ENCODE data around the gene TBC1D16. TPM values are rescaled to one million over a fixed set of nuclear protein-coding genes. Genes with fewer than 3 reads are reported as not detected.
"Not testable (repeated sequence)": the region's sequence is repeated elsewhere in the genome, so short reads cannot be mapped to it uniquely, and the experiment has no call there.

TBC1D16 gene
- total and polyA plus RNA-seq, 2 experiments from 2014 or later: 24.5 to 38.1 TPM

DNA sequence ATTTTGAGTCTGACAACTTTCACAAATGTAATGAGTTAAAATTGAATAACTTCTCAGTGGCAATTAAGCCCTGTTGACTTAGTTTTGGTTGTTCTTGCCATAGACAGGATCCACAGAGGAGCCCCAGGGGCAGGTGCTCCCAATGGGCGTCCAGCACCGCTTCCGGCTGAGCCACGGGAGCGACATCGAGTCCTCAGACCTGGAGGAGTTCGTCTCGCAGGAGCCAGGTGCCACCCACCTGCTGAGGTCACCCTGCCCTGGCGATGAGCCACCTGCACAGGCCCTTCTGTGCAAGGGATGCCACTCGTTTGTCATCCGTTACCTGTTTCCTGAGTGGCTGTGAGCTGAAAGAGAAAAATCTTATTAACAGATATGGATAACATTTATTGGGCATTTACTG, 11.5 kb upstream of the TBC1D16 start:
- no peaks in the 10 kb centered on the region for H3K79me2 ChIP-seq
- H3K27me3 ChIP-seq: no peaks in the 10 kb centered on the region
- no peak for TF ChIP-seq EZH2phosphoT487 (IDR thresholded peaks at IDR 0.05; ENCODE audit: low read depth, severe bottlenecking, unreplicated experiment)
- TF ChIP-seq EZH2 (IDR thresholded peaks at IDR 0.05; ENCODE audit: borderline replicate concordance): no peak
- no peak for TF ChIP-seq CTCF (IDR thresholded peaks at IDR 0.05; ENCODE audit: poor library complexity)
- DNase-seq (ENCODE audit: low spot score): no peak
- 96% methylated on average over 11 of the region's 11 CpGs for WGBS (ENCODE audit: low lambda C conversion rate, missing lambda C conversion rate)
- H3K4me2 ChIP-seq: no peak overlapping the region
- H3K36me3 ChIP-seq (replicated peaks; ENCODE audit: insufficient read depth, low read depth): no peaks in the 10 kb centered on the region
- H4K20me1 ChIP-seq (ENCODE audit: insufficient read depth, poor library complexity, severe bottlenecking): no peaks in the 10 kb centered on the region
- H3K4me1 ChIP-seq (ENCODE audit: insufficient read depth): no peaks in the 10 kb centered on the region
- H3K4me3 ChIP-seq: no peak overlapping the region
- no peaks in the 10 kb centered on the region for H3K9me3 ChIP-seq (ENCODE audit: low read depth)
- H2AFZ ChIP-seq: no peak overlapping the region
- no peak overlapping the region for H3K27ac ChIP-seq
- H3K9me2 ChIP-seq (replicated peaks; ENCODE audit: insufficient read depth): no peaks in the 10 kb centered on the region

GRCh38 chr17:80046709-80047108, 11.0 kb upstream of the TBC1D16 start:
- not testable (repeated sequence) for H3K79me2 ChIP-seq; H3K36me3 ChIP-seq (replicated peaks; ENCODE audit: insufficient read depth, low read depth); H3K27ac ChIP-seq; H3K9me3 ChIP-seq (ENCODE audit: low read depth); H2AFZ ChIP-seq; H3K9me2 ChIP-seq (replicated peaks; ENCODE audit: insufficient read depth); H3K4me3 ChIP-seq; H3K27me3 ChIP-seq; DNase-seq (ENCODE audit: low spot score); H4K20me1 ChIP-seq (ENCODE audit: insufficient read depth, poor library complexity, severe bottlenecking); H3K4me2 ChIP-seq; H3K4me1 ChIP-seq (ENCODE audit: insufficient read depth)
- WGBS (ENCODE audit: low lambda C conversion rate, missing lambda C conversion rate): 98% methylated on average over 10 of the region's 10 CpGs

- H3K36me3 ChIP-seq (replicated peaks; ENCODE audit: insufficient read depth, low read depth): no peaks in the 10 kb centered on the region
- DNase-seq (ENCODE audit: low spot score): no peak
- no peak overlapping the region for H3K4me2 ChIP-seq
- H3K4me1 ChIP-seq (ENCODE audit: insufficient read depth): no peaks in the 10 kb centered on the region
- WGBS (ENCODE audit: low lambda C conversion rate, missing lambda C conversion rate): 61% methylated on average over 4 of the region's 4 CpGs
- H3K4me3 ChIP-seq: no peak overlapping the region
- TF ChIP-seq EZH2phosphoT487 (IDR thresholded peaks at IDR 0.05; ENCODE audit: low read depth, severe bottlenecking, unreplicated experiment) (no peak), CTCF (IDR thresholded peaks at IDR 0.05; ENCODE audit: poor library complexity) (no peak), EZH2 (IDR thresholded peaks at IDR 0.05; ENCODE audit: borderline replicate concordance) (no peak)
- H2AFZ ChIP-seq: no peak overlapping the region
- no peaks in the 10 kb centered on the region for H3K27me3 ChIP-seq
- H3K9me2 ChIP-seq (replicated peaks; ENCODE audit: insufficient read depth): no peaks in the 10 kb centered on the region
- H3K27ac ChIP-seq: no peak overlapping the region
- H3K79me2 ChIP-seq: no peaks in the 10 kb centered on the region
- no peaks in the 10 kb centered on the region for H3K9me3 ChIP-seq (ENCODE audit: low read depth)
- H4K20me1 ChIP-seq (ENCODE audit: insufficient read depth, poor library complexity, severe bottlenecking): no peaks in the 10 kb centered on the region
Measured at GRCh38 chr17:80045703-80046102, 10.0 kb upstream of the TBC1D16 start.

DNA sequence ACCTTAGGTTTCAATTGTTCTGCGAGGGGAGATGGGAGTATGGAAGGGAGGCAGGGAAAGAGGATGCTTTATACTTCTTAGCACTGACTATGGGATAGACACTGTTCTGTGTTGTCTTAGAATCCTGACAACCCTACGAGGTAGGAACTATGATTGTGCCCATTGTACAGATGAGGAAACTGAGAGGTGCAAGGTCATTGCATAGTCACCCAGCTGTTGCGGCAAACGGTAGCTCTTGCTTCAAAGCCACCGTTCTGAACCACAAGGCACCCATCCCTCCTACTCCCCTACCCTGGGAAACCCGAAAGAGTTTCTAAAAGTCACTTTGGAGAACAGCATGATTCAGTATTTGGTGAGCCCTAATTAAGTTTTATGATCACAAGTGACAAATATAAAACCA, 8.3 kb upstream of the TBC1D16 start:
- no peaks in the 10 kb centered on the region for H3K9me3 ChIP-seq (ENCODE audit: low read depth)
- 94% methylated on average over 6 of the region's 6 CpGs for WGBS (ENCODE audit: low lambda C conversion rate, missing lambda C conversion rate)
- no peaks in the 10 kb centered on the region for H3K79me2 ChIP-seq
- H3K27me3 ChIP-seq: no peaks in the 10 kb centered on the region
- no peaks in the 10 kb centered on the region for H4K20me1 ChIP-seq (ENCODE audit: insufficient read depth, poor library complexity, severe bottlenecking)
- DNase-seq (ENCODE audit: low spot score): no peak
- H3K4me2 ChIP-seq: no peak overlapping the region
- no peak overlapping the region for H2AFZ ChIP-seq
- no peaks in the 10 kb centered on the region for H3K9me2 ChIP-seq (replicated peaks; ENCODE audit: insufficient read depth)
- H3K27ac ChIP-seq: no peak overlapping the region
- H3K4me1 ChIP-seq (ENCODE audit: insufficient read depth): no peaks in the 10 kb centered on the region
- no peak overlapping the region for H3K4me3 ChIP-seq
- TF ChIP-seq EZH2phosphoT487 (IDR thresholded peaks at IDR 0.05; ENCODE audit: low read depth, severe bottlenecking, unreplicated experiment) (no peak), CTCF (IDR thresholded peaks at IDR 0.05; ENCODE audit: poor library complexity) (no peak), EZH2 (IDR thresholded peaks at IDR 0.05; ENCODE audit: borderline replicate concordance) (no peak)
- no peaks in the 10 kb centered on the region for H3K36me3 ChIP-seq (replicated peaks; ENCODE audit: insufficient read depth, low read depth)

All from hepatocyte (in vitro differentiated cells).